B cell (primary cell): ENCODE results near the gene MRM2.

Experiments
- CTCF ChIP-seq: fragments of 200-600 bp; IDR thresholded peaks from one replicate; pipeline ENCODE4 v1.8.0; 2022; ENCODE audit warnings: antibody characterized with exemption, mild to moderate bottlenecking
- EZH2 ChIP-seq: IDR thresholded peaks from 2 replicates; pipeline ENCODE4 v1.6.1; 2012; ENCODE audit warnings: borderline replicate concordance, low read depth, mild to moderate bottlenecking, moderate library complexity, low read length; ENCODE audit not compliant: insufficient read depth, poor library complexity, severe bottlenecking

- TF ChIP-seq CTCF (no peak), EZH2 (no peak)
Observed at GRCh38 chr7:2256306-2257045, 14.5 kb upstream of the MRM2 start.
